OCI-LY3 (cell line): ENCODE measurements around the gene MCCC1.
"Not testable (repeated sequence)": the region's sequence is repeated elsewhere in the genome, so short reads cannot be mapped to it uniquely, and the experiment has no call there.

Experiments used
- H2AFZ ChIP-seq: fragments of 200-600, 300-600 bp; shearing (Covaris generic); 2 replicates; pipeline ENCODE4 v1.6.0; 2014; ENCODE audit warnings: antibody characterized with exemption, low read depth, low read length
- H3K27ac ChIP-seq: fragments of 200-600, 300-600 bp; sonication (generic); 2 replicates; pipeline ENCODE4 v1.5.1; 2014; ENCODE audit warnings: mild to moderate bottlenecking, low read length, moderate library complexity, mixed read lengths
- H3K27me3 ChIP-seq: fragments of 200-600, 300-600 bp; sonication (generic); 2 replicates; pipeline ENCODE4 v1.6.1; 2014; ENCODE audit warnings: low read depth, low read length, mixed read lengths
- H3K36me3 ChIP-seq: fragments of 200-600, 300-600 bp; sonication (generic); replicated peaks from 2 replicates; pipeline ENCODE3; 2014; ENCODE audit warnings: low read depth, low read length, mixed read lengths
- H3K4me1 ChIP-seq: fragments of 300-600, 200-600 bp; sonication (generic); 2 replicates; pipeline ENCODE4 v1.6.1; 2014; ENCODE audit warnings: low read length, mixed read lengths
- H3K4me2 ChIP-seq: fragments of 200-600, 300-600 bp; sonication (generic); 2 replicates; pipeline ENCODE4 v1.6.1; 2014; ENCODE audit warnings: low read length, mixed read lengths
- H3K4me3 ChIP-seq: fragments of 300-600, 200-600 bp; sonication (generic); 2 replicates; pipeline ENCODE4 v1.5.1; 2014; ENCODE audit warnings: antibody characterized with exemption, mild to moderate bottlenecking, low read length, moderate library complexity
- H3K79me2 ChIP-seq: fragments of 300-600, 200-600 bp; shearing (Covaris generic); 2 replicates; pipeline ENCODE4 v1.6.1; 2014; ENCODE audit warnings: mild to moderate bottlenecking, low read length, mixed read lengths
- H3K9ac ChIP-seq: fragments of 300-600, 200-600 bp; shearing (Covaris generic); 2 replicates; pipeline ENCODE4 v1.6.0; 2014; ENCODE audit warnings: mild to moderate bottlenecking, low read length, moderate library complexity
- H3K9me3 ChIP-seq: fragments of 200-600, 300-600 bp; shearing (Covaris generic); 2 replicates; pipeline ENCODE4 v1.6.1; 2014; ENCODE audit warnings: low read length, mixed read lengths; ENCODE audit not compliant: insufficient read depth
- H4K20me1 ChIP-seq: fragments of 200-600, 300-600 bp; sonication (generic); 2 replicates; pipeline ENCODE4 v1.6.1; 2016; ENCODE audit warnings: low read length, mixed read lengths; ENCODE audit not compliant: insufficient read depth
- CTCF ChIP-seq: fragments of 200-600, 300-600 bp; sonication (generic); IDR thresholded peaks from 2 replicates; pipeline ENCODE4 v1.5.1; 2014; ENCODE audit warnings: antibody characterized with exemption, low read length, low read depth
- EZH2phosphoT487 ChIP-seq: fragments of 200-600 bp; shearing (Covaris generic); IDR thresholded peaks from 2 replicates; pipeline ENCODE4 v1.6.1; 2018; ENCODE audit warnings: antibody characterized with exemption, mixed run types, low read depth

Gene MCCC1

GRCh38 chr3:183120538-183121215 lies 21.4 kb upstream of the MCCC1 start:
- no peak overlapping the region for H3K9ac ChIP-seq
- no peak overlapping the region for H3K4me2 ChIP-seq
- H2AFZ ChIP-seq: no peak overlapping the region
- no peaks in the 10 kb centered on the region for H3K9me3 ChIP-seq
- H3K4me3 ChIP-seq: no peak overlapping the region
- H3K36me3 ChIP-seq: no peaks in the 10 kb centered on the region
- peaks cover 44% of the 10 kb centered on the region for H3K27me3 ChIP-seq
- H3K27ac ChIP-seq: no peak overlapping the region
- TF ChIP-seq CTCF (no peak), EZH2phosphoT487 (no peak)
- no peaks in the 10 kb centered on the region for H3K79me2 ChIP-seq
- no peaks in the 10 kb centered on the region for H4K20me1 ChIP-seq
- peaks cover 4% of the 10 kb centered on the region for H3K4me1 ChIP-seq

- Histone ChIP-seq H3K27me3 (peaks cover 22% of the 10 kb centered on the region), H2AFZ (no peak overlapping the region), H3K4me2 (no peak overlapping the region; the same call in 1 of the 2 replicates), H3K79me2 (no peaks in the 10 kb centered on the region), H3K36me3 (peaks cover 2% of the 10 kb centered on the region), H3K9ac (no peak overlapping the region), H3K4me3 (no peak overlapping the region), H3K27ac (no peak overlapping the region), H4K20me1 (no peaks in the 10 kb centered on the region), H3K9me3 (no peaks in the 10 kb centered on the region), H3K4me1 (peaks cover 21% of the 10 kb centered on the region)
- no peak for TF ChIP-seq EZH2phosphoT487
- no peak for TF ChIP-seq CTCF
Measured at GRCh38 chr3:183117056-183117455, 17.8 kb upstream of the MCCC1 start.

- Histone ChIP-seq H3K79me2 (no peaks in the 10 kb centered on the region), H3K36me3 (peaks cover 4% of the 10 kb centered on the region), H3K9me3 (no peaks in the 10 kb centered on the region), H3K9ac (peak overlapping the region; percentile 55), H3K4me3 (peak overlapping the region; percentile 85), H3K4me2 (peak overlapping the region; percentile 100), H4K20me1 (no peaks in the 10 kb centered on the region), H2AFZ (peak overlapping the region; percentile 73), H3K27ac (no peak overlapping the region), H3K27me3 (peaks cover 20% of the 10 kb centered on the region), H3K4me1 (peaks cover 21% of the 10 kb centered on the region)
- TF ChIP-seq EZH2phosphoT487 (no peak), CTCF (no peak)
Measured at GRCh38 chr3:183116025-183116614, 16.8 kb upstream of the MCCC1 start.

GRCh38 chr3:183114384-183115178 lies 15.3 kb upstream of the MCCC1 start:
- Histone ChIP-seq H3K27me3 (peaks cover 11% of the 10 kb centered on the region), H3K79me2 (no peaks in the 10 kb centered on the region), H2AFZ (peak overlapping the region; percentile 10; the same call in 1 of the 2 replicates), H4K20me1 (no peaks in the 10 kb centered on the region), H3K9ac (peak overlapping the region; percentile 55), H3K27ac (no peak overlapping the region), H3K4me1 (peaks cover 21% of the 10 kb centered on the region), H3K36me3 (peaks cover 4% of the 10 kb centered on the region), H3K4me2 (peak overlapping the region; percentile 98), H3K9me3 (0 out of 2 replicates have a peak, but pooled peaks cover 2% of the 10 kb centered on the region), H3K4me3 (peak overlapping the region; percentile 85)
- TF ChIP-seq CTCF (peak; percentile 28; the same call in 1 of the 2 replicates), EZH2phosphoT487 (no peak)

- not testable (repeated sequence) for H3K9me3 ChIP-seq
- H3K4me1 ChIP-seq: peaks cover 12% of the 10 kb centered on the region
Measured at GRCh38 chr3:183109847-183110246, 10.6 kb upstream of the MCCC1 start.

More at GRCh38 chr3:183109847-183110246, 10.6 kb upstream of the MCCC1 start:
- not testable (repeated sequence) for H3K79me2 ChIP-seq, H2AFZ ChIP-seq, H3K4me2 ChIP-seq, H3K27ac ChIP-seq, H3K4me3 ChIP-seq, H3K27me3 ChIP-seq, H3K9ac ChIP-seq, H3K36me3 ChIP-seq, H4K20me1 ChIP-seq
